Stimulated activated CD4-positive, alpha-beta T cell treated with anti-CD3 and anti-CD28 coated beads, Interleukin-15, amount 100 ng/mL, for 1 hour (primary cell): ENCODE results near the gene VSIG8.
"Not testable (repeated sequence)": the region's sequence is repeated elsewhere in the genome, so short reads cannot be mapped to it uniquely, and the experiment has no call there.

Source experiments
- DNase-seq, 2 donors: peaks; one replicate each; pipeline ENCODE4 v3.0.0-alpha.2; 2020; ENCODE audit warnings: low read depth in 1 of 2, low spot score in 1 of 2

VSIG8 gene

GRCh38 chr1:159862557-159862956 lies at the start of gene VSIG8:
VSIG8 (minus strand) TSS chr1:159862657; CDS start chr1:159862521, 136 bp downstream.
- DNase-seq = no peak

- DNase-seq = no peak
Measured at GRCh38 chr1:159911326-159912070, 49.0 kb upstream of the VSIG8 start.

GRCh38 chr1:159908031-159908940 lies 45.8 kb upstream of the VSIG8 start:
- DNase-seq = no peak

DNA sequence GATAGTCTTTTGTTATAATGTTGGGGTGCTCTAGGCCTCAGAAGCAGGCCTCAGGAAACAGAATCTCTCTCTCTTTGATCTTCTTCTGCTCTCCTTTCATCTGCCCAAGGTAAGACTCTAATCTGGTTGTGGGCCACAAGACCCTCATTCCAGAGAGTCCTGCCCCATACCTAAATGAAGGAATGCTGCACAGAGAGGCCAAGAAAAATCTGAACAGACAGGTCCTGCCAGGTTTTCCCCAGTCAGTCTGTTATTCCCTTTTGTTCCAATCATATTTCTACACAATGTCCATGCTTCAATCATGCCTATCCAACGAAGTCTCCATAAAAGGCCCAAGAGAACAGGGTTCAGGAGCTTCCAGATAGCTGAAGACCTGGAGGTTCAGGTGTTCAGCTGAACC lies 44.5 kb upstream of the VSIG8 start:
- DNase-seq = no peak

- DNase-seq = not testable (repeated sequence)
Measured at GRCh38 chr1:159904036-159904435, 41.6 kb upstream of the VSIG8 start.

DNA sequence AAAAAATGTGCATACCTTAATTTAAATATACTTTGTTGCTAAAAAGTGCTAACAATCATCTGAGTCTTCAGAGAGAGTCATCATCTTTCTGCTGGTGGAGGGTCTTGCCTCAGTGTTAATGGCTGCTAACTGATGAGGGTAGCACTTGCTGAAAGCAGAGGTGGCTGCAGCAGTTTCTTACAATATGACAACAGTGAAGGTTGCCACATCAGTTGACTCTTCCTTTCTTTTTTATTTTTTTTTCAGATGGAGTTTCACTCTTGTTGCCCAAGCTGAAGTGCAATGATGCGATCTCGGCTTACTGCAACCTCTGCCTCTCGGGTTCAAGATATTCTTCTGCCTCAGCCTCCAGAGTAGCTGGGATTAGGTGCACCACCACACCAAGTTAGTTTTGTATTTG lies 40.1 kb upstream of the VSIG8 start:
- DNase-seq = no peak

DNA sequence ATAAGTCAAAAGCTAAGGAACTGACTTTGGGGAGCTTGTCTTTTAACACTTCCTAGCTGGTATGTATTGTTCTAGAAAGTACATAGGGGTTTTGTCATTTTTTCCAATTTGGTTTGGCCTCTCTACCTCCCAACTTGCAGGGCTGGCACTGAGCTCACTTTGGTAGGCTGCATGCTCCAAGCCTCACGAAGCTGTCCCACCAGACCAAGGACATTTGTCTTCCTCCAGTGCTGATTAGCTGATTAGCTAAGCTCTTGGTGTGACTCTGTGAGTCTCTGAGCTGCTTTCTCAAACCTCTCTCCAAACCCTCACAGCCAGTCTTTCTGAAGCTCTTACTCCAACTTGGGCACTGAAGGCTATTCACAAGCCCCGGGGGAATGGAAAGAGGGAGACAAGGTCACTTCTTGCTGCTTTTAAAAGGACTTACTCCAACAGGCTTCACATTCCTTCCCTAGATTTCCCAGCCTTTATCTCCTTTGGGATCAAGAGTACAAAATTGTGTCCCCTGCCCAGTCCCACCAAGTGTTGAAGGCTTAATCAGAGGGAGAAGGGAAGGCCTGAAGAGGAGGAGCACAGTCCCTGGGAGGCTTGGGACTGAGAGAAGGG lies 38.4 kb upstream of the VSIG8 start:
- DNase-seq = no peak

GRCh38 chr1:159900086-159900680 lies 37.7 kb upstream of the VSIG8 start, which contains the start of gene CFAP45:
CFAP45 (minus strand) TSS chr1:159900165; CDS start chr1:159900098, 67 bp downstream.
- DNase-seq = no peak

DNA sequence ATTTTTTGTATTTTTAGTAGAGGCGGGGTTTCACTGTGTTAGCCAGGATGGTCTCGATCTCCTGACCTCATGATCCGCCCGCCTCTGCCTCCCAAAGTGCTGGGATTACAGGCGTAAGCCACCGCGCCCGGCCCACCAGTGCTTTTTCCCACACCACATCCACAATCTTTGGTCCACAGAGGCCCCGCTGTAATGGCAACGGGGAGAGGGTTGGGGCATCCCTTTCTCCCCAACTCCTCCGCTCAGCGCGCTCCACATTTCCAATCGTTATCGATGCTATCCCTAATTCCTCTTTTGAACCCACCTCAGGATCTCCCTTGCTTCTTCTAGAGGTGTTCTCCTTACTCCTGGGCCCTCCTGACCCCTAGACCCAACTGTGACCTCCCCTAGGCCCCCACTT lies 37.2 kb upstream of the VSIG8 start:
- DNase-seq = not testable (repeated sequence)

- no peak for DNase-seq
Measured at GRCh38 chr1:159898527-159898926, 36.1 kb upstream of the VSIG8 start.

DNA sequence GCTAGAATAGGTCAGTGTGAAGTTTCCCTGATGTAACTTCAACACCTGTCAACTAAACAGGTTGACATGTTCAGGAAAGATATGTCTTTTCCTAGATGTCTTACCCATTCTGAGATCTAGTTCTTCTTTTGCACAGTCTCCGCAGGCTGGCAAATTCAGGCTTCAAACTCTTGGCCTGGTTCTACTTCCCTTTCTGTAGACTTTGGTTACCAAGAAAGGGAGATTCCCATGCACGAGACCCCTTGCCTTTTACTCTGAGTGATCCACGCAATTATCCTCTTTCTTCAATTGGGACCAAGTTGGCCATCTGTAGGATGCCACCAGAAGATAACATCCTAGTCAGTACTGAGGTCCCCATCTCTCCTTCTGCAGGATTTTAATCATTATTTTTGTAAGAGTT lies 35.5 kb upstream of the VSIG8 start:
- no peak for DNase-seq

GRCh38 chr1:159896546-159896930 lies 34.1 kb upstream of the VSIG8 start:
- no peak for DNase-seq

- DNase-seq = no peak
Measured at GRCh38 chr1:159895836-159896545, 33.5 kb upstream of the VSIG8 start.

- DNase-seq = no peak
Measured at GRCh38 chr1:159895286-159895685, 32.8 kb upstream of the VSIG8 start.

GRCh38 chr1:159892944-159893343 lies 30.5 kb upstream of the VSIG8 start:
- DNase-seq = no peak

GRCh38 chr1:159891275-159892157 lies 29.1 kb upstream of the VSIG8 start:
- DNase-seq = peak; percentile 47 to 58

- DNase-seq = no peak
Measured at GRCh38 chr1:159890390-159890789, 27.9 kb upstream of the VSIG8 start.

DNA sequence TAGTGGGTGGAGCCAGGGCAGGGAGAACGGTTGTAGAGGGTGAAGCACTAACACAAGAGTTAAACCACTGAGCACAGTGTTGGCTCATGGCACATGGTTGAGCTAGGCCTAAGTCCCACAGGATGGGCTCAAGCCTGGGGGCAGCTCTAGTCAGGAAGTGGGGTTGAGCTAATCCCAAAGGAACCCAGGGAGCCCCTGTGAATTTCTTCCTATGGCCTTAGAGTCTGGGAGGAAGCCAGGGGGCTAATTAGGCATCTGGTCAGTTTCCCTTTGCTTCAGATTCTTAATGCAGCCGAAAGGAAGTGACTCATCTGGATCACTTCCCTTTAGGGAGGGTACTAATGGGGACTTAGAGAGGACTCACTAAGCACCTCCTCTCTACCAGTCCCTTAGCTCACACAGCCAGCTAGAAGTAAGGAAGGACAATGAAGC lies 27.4 kb upstream of the VSIG8 start:
- no peak for DNase-seq

DNA sequence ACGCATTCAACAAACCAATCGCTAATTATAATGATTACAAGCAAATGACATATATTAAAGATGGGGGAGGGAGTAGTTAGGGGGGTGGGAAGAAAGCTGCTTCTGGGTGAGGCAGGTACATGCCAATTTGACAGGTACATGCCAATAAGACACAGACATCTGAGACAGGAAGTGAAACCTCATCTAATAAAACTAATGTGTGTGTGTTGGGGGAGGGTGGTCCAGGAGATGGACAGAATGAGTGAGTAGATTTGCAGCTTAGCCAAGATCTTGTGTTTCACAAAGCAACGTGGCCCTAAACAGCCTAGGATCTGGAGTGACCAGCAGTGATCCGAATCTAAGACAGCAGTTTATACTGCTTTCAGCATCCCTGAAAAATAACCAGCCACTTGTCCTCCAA lies 26.7 kb upstream of the VSIG8 start:
- no peak for DNase-seq

DNA sequence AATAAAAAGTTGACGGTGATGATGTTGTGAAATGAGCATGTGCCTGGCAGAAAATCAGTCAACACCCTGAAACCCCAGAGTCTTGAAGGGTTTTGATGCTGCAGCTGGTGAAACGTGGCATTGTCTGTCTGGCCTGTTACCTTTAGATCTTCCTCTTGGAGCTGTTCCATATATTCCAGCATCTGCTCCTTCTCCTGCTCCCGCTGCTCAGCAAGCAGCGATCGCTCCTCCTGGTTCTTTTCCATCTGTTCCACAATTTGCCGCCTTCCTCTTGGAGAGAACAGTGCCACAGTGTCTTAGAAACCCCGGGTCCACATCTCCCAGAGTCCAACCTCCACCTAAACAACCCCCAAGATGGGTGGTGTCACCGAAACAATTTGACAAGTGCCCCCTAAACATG lies 21.8 kb upstream of the VSIG8 start:
- no peak for DNase-seq
